Measurements from ENCODE around the gene GPALPP1.

DNA sequence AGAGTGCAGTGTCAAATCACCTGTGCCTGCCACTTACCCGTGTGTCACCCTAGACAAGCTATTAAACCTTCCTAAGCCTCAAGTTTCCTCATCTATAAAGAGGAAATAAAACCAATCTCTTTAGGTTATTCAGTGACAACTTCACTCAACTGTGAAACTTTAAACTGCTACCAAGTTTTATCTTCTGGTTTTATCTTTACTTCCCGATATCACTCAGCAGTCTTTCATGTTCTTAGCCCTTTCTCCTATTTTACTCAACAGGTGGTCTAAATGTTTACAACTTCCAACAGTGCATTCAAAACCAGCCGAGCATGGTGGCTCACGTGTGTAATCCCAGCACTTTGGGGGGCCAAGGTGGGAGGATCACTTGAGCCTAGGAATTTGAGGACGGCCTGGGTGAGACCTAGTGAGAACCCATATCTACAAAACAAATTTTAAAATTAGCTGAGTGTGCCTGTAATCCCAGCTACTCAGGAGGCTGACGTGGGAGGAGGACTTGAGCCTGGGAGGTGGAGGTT is 59.6 kb downstream of the GPALPP1 start:
- TF ChIP-seq SIN3A (IDR thresholded peaks at IDR 0.05; ENCODE audit: borderline replicate concordance, insufficient read depth, low read length): no peak
- no peak for TF ChIP-seq POLR2AphosphoS5 (IDR thresholded peaks at IDR 0.05; ENCODE audit: low read depth, low read length)
- TF ChIP-seq REST (IDR thresholded peaks at IDR 0.05; ENCODE audit: insufficient read depth in 1 of 2, low read depth in 2 of 2, low read length in 2 of 2): no peak
- no peak for TF ChIP-seq FOXP2 (optimal IDR thresholded peaks at IDR 0.05; ENCODE audit: borderline replicate concordance, extremely low read depth, extremely low read length, insufficient read depth)
